HG02623 (cell line): ENCODE data around the gene TFG.

Source experiments
- ATAC-seq: cut with Tn5 transposase; IDR thresholded peaks from one replicate; pipeline ENCODE4 v1.9.1; 2021; ENCODE audit warnings: moderate library complexity; ENCODE audit not compliant: unreplicated experiment

Gene TFG

DNA sequence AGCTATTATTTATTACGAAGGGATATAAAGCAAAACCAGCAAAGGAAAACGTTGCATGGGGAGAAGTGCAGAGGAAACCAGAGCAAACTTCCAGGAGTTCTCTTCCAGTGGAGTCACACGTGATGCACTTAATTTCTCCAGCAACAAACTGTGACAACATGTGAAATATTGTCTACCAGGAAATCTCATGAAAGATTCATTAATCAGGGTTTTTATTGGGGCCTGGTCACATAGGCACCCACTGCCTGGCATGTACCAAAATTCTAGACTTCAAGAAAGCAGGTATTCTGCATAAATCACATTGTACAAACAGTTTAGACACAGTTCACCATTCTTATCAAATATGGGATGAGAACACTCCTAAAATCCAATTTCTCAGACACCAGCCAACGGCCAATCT, 5.4 kb upstream of the TFG start:
- no peak for ATAC-seq

DNA sequence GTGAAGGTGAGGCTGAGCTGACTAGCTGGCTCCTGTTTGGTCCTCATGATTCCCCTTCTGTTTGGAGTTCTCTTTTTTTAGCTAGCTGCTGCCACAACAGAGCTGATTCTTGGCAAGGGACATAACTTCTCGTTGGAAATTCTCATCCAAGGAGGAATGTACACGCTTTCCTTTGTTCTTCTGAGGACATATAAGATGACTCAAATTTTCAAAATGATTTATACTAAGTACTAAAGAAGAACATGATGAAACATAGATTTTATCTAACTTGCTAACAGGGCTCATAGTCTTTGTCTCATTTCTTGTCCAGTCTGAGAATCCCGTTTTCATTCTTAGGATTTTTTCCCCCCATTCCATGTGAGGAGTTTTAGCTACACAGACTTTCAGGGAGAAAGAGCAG, 2.9 kb upstream of the TFG start:
- no peak for ATAC-seq

DNA sequence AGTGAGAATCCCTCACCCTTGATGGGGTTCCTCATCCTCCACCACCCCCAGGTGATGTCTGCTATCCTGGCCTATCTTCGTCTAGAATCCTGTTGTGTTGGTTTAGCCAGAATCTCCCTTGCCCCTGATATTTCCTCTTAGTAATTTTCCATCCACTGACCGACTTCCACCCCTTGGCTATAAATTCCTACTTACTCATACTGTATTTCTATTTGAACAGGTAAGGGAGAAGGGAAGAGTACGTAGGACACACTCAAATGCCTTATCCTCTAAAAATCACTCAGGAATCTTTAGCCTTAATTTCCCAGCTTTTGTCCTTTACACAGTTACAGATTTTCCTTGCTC, 678 bp upstream of the TFG start:
- no peak for ATAC-seq

DNA sequence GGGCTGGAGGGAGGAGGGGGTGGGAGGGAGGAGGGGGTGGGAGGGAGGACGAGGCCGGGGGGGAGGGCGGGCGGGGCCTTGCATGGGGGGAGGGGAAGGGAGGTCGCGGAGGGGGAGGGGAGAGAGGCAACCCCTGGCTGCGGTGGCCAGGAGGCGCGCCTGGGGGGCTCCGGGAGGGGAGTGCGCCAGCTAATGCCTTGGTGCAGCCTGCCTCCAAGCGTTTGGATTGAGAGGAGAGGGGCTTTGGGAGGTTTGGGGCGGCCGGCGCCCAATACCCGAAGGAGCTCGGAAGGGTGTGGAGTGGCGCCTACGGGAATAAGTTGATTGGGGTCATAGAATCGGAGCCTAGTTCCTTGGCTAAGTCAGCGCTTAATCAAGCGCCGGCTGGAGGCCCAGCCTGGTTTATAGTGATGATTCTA, 557 bp downstream of the TFG start:
- no peak for ATAC-seq

DNA sequence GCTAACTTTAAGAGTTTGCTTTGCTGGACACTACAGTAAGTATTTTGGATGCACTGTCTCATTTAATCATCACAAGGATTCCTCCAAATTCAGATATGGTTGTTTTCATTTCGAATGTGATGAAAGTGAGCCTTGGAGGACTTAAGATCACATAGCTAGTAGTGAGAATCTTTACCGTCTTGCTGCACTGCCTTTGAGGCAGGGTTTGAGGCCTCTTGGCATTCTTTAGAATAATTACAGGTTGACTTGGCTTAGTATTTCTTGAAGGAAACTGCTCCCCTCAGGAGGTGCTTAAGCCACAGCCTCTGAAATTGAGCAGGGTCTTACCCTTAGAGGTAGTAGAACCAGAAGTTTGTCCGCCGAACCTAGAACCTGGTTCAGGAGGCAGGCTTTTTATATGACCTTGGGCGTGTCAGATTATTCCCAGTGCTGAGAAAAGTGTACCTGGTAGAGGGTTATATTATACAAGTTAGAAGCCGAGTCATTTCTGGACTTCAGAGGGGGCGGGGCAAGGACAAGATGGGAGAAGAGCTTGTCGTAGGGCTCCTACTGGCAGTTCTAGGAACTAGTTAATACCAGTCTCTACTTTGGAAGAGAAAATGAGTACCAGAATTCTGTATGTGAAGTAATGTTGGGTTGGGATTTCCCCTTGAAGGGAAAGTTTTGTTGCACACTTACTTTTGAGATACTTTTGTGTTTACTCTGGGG, 1.1 kb downstream of the TFG start:
- peak; percentile 38 for ATAC-seq

DNA sequence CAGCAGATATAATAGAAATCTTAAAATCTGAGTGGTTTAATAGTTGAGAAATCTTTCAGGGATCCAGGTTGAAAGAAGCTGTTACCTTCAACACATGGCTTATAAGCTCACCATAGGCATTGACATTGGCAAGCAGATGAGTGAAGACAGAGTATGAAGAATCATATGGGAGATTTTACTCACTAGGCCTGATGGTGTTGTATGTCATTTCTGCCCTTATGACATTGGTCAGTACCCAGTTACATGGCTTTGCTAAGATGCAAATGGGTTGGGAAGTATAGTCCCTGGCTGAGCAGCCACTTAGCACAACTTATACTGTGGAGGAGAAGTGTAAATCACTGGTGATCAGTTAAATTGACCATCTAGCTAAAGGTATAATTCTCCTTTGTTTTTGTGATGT, 5.9 kb downstream of the TFG start:
- ATAC-seq: no peak

DNA sequence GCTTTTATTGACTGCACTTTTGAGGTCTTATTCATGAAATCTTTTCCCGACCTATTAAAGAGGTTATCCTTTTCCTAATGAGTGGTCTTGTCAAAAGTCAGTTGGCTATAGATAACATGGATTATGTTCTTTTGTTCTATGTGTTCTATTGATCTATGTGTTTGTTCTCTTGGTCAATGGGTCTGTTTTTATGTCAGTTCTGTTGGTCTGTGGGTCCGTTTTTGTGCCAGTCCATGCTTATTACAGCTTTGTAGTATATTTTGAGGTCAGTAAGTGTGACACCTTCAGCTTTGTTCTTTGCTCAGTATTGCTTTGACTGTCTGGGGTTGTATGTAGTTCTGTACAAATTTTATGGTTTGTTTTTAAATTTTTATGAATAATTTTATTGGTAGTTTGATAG, 7.8 kb downstream of the TFG start:
- ATAC-seq: no peak

DNA sequence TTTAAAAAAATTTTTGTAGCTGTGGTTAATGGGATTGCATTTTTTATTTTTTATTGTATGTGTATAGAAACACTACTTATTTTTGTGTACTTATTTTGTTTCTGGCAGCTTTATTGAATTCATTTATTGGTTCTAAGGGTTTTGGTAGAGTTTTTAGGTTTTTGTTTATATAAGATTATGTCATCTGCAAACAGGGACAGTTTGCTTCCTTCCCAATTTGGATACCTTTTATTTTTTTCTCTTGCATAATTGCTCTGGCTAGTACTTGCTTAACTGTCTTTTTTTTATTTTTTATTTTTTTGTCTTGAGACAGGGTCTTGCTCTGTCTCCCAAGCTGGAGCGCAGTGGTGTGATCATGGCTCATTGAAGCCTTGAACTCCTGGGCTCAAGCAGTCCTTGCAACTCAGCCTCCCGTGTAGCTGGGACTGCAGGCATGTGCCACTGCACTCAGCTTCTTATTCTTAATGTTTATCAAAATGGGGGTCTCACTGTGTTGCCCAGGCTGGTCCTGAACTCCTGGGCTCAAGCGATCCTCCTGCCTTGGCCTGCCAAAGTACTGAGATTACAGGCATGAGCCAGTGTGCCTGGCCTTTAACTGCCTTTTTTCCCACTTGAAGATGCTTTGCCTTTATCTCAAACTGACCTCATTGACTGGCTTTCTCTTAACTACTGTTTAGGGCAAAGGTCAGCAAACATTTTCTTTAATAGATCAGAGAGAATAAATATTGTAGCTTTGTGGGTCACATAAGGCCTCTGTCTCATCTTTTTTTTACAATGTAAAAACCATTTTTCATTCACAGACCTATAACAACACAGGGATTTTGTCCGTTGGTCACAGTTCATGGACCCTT, 8.6 kb downstream of the TFG start:
- no peak for ATAC-seq

DNA sequence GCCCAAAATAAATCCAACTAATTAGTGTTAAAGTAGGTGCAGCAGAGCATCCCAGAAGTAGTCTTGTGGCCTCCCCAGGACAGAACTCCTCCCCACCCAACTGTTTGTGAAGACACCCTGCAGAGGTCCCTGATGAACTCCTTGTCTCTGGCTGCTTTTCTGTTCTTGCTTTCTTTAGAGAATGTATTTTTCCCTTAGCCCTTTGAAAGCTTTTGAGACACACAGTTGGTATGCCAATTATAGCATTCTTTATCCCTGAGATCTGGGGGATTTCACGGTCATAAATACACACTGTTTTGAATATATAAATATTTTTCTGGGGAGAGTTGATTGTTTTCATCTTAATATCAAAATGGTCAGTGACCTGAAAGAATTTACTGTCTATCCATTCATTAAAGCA, 9.8 kb downstream of the TFG start:
- no peak for ATAC-seq

DNA sequence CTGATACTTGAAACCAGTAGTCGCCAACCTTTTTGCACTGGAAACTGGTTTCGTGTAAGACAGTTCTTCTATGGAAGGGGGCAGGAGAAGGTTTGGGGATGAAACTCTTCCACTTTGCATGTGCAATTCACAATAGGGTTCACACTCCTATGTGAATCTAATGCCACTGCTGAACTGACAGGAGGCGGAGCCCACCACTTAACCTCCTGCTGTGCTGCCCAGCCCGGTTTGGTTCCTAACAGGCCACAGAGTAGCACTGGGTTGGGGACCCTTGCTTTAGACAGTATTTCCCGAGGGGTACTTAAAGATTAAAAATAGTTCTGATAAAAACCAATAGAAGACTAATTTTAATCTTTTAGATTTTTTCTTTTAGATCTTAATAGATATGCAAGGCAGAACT, 11.1 kb downstream of the TFG start:
- ATAC-seq: no peak

DNA sequence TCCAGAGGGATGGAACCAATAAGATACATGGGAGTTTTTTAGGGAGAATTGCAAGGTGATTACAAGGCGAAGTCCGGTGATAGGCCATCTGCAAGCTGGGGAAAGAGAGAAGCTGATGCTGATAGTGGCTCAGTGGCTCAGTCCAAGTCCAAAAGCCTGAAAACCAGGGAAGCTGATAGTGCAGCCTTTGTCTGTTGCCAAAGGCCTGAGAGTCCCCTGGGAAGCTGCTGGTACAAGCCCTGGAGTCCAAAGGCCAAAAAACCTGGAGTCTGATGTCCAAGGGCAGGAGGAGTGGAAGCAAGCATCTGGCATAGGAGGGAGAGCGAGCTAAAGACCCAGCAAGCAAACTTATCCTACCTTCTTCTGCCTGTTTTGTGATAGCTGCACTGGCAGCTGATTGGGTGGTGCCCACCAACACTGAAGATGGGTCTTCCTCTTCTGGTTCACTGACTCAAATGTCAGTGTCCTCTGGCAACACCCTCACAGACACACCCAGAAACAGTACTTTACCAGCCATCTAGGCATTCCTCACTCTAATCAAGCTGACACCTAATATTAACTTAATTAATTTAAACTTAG, 16.7 kb downstream of the TFG start:
- ATAC-seq: no peak

DNA sequence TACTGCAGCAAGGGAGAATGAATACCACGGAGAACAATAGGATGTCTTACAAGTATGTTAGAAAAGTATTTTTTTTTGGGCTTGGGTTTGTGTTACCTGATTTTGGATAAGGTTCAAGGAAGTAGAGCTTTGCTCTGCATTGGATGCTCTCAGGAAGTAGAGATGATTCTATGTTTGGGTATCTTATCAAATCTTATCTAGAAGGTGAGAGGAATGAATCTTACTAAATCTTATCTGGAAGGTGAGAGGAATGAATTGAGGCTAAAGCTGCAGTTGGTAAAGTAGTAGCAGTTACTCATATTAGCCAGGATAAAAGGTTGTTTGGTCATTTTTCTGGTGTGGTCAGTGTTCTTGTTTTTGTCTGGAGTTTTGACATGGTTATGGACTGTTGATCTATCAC, 17.4 kb downstream of the TFG start:
- ATAC-seq: no peak

DNA sequence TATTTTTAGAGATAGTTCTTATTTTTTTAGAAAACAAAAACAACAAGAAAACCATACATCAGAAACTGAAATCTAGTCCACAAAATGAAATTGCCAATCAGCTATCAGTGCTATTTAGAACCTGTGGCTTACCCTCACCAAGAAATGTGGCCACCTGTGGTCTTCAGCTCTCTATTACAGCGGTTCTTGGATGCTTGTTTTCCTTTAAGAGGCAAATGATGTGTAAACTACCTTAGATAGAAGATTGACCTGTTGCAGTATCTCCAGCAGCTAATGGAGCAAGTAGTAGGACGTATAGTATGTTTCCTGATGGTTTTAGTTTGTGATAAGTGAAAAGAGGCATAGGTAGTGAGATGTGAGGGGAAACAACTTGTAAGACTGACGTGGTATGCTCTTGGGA, 21.2 kb downstream of the TFG start:
- peak; percentile 58 for ATAC-seq

DNA sequence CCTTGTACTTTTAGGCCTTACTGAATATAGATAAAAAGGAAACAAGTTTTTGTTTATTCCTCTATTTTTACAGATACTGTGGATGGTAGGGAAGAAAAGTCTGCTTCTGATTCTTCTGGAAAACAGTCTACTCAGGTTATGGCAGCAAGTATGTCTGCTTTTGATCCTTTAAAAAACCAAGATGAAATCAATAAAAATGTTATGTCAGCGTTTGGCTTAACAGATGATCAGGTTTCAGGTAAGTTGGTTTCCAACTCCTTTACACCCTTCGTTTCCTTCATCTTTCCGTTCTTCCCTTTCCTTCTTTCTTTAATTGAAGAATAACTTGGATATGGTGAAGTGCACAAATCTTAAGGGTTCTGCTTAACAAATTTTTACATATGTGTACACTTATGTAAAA, 23.1 kb downstream of the TFG start:
- no peak for ATAC-seq

DNA sequence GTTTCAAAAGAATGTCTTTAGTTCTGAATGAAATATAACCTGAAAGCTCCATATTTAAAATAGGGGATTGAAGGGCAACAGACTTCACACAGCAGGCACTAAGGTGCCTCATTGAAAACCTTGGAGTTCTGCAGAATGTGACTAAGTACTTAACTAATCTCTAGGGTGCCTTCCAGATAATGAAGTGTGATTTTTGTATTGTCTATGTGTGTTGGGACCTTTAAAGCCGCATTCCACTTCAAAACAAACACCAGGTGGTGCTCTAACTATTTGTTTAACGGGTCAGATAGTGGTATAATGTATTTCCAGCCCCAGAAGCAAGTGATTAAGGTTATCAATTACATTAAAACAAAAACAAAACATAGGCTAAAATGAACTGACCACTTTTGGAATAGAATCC, 28.0 kb downstream of the TFG start:
- no peak for ATAC-seq

DNA sequence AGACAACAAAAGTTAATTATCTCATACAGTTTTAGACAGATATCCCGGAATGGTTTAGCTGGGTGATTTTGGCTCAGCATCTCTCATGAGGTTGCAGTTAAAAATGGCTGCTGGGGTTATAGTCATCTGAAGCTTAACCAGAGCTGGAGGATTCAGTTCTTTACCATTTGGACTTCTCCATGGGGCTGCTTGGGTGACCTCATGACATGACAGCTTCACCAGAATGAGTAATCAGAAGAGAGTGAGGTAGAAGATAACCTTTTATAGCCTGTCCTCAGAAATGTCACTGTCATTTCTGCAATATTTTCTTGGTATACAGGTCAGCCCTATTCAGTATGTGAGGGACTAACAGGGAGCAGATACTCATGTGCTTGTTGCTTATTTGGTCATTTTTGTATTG, 30.9 kb downstream of the TFG start:
- no peak for ATAC-seq

DNA sequence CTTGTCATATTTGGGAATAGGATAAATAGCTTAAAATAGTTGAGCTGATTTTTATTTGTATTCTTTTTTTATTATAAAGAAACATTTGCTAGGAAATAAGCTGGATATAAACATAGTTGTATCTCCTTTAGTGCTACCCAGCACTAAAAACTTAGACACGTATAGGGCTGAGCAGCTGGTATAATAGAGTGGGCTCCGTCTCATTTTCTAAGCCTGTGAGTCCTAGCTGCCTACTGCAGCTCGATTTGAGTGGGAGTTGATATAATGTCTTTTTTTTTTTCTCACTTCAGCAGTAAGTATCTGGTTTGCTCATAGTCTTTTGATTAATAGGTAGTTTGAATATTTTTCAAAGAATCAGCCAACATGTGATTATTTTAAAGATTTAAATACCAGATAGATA, 34.2 kb downstream of the TFG start:
- ATAC-seq: no peak

DNA sequence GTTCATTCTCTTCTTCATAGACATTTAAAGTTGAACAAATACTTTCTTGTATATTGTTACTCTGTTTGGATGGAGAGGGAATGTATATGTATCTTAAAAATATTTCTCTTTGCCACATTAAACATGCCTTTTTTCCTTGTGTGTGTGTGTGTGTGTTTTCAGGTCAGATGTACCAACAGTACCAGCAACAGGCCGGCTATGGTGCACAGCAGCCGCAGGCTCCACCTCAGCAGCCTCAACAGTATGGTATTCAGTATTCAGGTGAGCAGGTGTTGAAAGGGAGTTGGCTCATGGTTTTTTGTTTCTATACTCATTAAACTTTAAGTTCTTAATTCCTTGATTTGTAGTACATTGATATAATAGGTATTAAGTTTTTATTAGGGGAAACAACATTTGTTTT, 35.4 kb downstream of the TFG start:
- ATAC-seq: no peak

DNA sequence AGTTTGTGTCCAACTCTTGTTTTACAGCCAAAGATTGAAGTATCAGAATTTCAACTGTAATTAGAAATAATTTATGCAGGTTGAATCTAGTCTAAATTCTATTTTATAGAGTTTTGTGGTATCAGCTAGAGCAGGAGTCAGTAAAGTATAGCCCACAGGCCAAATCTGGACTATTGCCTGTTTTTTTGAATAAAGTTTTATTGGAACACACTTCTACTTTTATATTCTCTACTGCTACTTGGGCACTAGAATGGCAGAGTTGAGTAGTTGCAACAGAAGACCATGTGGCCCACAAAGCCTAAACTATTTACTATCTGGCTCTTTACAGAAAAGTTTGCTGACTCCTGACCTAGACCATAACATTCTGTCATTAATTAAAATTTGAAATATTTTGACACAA, 36.3 kb downstream of the TFG start:
- no peak for ATAC-seq

DNA sequence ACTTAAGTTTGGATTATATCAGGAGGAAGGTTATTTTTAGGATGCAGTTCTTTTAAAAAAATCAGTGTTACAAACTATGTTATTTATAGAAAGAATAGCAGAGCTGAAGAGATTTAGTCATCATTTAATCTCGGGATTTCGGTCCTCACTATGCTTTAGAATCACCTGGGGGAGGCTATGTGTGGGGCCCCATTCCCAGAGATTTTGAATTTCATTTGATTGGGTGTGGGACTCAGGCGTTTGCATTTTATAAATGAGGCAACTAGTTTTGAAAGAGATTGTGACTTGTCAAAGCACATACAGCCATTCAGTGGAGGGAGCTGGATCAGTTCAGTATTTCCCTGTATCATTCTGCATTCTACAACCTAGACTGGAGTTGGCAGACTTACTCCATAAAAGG, 36.8 kb downstream of the TFG start:
- no peak for ATAC-seq

DNA sequence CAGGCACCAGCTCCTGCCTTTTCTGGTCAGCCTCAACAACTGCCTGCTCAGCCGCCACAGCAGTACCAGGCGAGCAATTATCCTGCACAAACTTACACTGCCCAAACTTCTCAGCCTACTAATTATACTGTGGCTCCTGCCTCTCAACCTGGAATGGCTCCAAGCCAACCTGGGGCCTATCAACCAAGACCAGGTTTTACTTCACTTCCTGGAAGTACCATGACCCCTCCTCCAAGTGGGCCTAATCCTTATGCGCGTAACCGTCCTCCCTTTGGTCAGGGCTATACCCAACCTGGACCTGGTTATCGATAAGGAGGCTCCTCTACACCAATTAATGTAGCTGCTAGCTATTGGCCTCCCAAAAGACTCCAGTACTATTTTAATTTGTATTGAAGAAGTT, 38.9 kb downstream of the TFG start:
- ATAC-seq: no peak

DNA sequence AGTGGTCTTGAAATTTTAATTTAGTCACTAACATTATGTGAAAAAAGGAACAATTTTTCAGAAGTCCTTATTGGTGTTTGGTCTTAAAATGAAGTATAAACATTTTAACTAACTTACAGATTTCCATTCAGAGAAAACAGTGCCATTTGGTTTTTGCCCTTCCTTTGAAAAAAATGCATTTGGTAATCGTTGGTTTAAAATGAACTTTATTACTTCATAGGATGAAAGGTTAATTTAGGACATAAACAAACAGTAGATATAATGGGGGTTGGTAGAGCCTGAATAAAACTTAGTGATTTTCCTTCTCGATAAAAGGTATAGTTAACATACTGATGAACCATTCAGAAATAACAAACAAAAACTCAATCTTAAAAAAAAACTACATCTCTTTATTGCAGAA, 39.7 kb downstream of the TFG start:
- no peak for ATAC-seq
